GM23338 (cell line): ENCODE results near the gene FAM168A. TPM values are rescaled to one million over a fixed set of nuclear protein-coding genes. Genes with fewer than 3 reads are reported as not detected.

Experiments used
- ATAC-seq: fragments of 200-7000 bp; cut with Tn5 transposase; 3 replicates; pipeline ENCODE4 v1.9.1; 2020
- DNase-seq: peaks from one replicate; pipeline ENCODE4 v3.0.0-alpha.2; 2015; ENCODE audit warnings: low spot score
- H2AFZ ChIP-seq: fragments of 200-600 bp; sonication (generic); 2 replicates; pipeline ENCODE4 v1.8.0; 2016; ENCODE audit warnings: antibody characterized with exemption, mild to moderate bottlenecking, moderate library complexity
- H3F3A ChIP-seq: fragments of 200-600 bp; sonication (generic); replicated peaks from 2 replicates; pipeline ENCODE4 v1.8.0; 2017; ENCODE audit warnings: antibody characterized with exemption, mixed run types, low read depth
- H3K27ac ChIP-seq: fragments of 200-600 bp; sonication (generic); 2 replicates; pipeline ENCODE4 v1.6.1; 2016; ENCODE audit warnings: low read depth
- H3K27me3 ChIP-seq: fragments of 200-600 bp; sonication (generic); 2 replicates; pipeline ENCODE4 v1.8.0; 2016; ENCODE audit warnings: mild to moderate bottlenecking, mixed run types, moderate library complexity; ENCODE audit not compliant: insufficient read depth
- H3K36me3 ChIP-seq: fragments of 200-600 bp; sonication (generic); 2 replicates; pipeline ENCODE4 v1.8.0; 2016; ENCODE audit warnings: mild to moderate bottlenecking; ENCODE audit not compliant: insufficient read depth
- H3K4me1 ChIP-seq: fragments of 200-600 bp; sonication (generic); 2 replicates; pipeline ENCODE4 v1.8.0; 2016; ENCODE audit warnings: mild to moderate bottlenecking, moderate library complexity; ENCODE audit not compliant: insufficient read depth
- H3K4me2 ChIP-seq: fragments of 200-600 bp; sonication (generic); 2 replicates; pipeline ENCODE4 v1.7.1; 2017; ENCODE audit warnings: mixed run types
- H3K4me3 ChIP-seq: fragments of 200-600 bp; sonication (generic); 2 replicates; pipeline ENCODE4 v1.6.1; 2016; ENCODE audit warnings: mixed run types
- H3K79me2 ChIP-seq: fragments of 200-600 bp; sonication (generic); replicated peaks from 2 replicates; pipeline ENCODE4 v1.8.0; 2017; ENCODE audit warnings: mild to moderate bottlenecking; ENCODE audit not compliant: insufficient read depth
- H3K9me2 ChIP-seq: fragments of 200-600 bp; sonication (generic); 2 replicates; pipeline ENCODE4 v1.8.0; 2017; ENCODE audit not compliant: insufficient read depth
- H4K20me1 ChIP-seq: fragments of 200-600 bp; sonication (generic); replicated peaks from 2 replicates; pipeline ENCODE4 v1.8.0; 2017; ENCODE audit warnings: mild to moderate bottlenecking; ENCODE audit not compliant: insufficient read depth
- H3K27ac Mint-ChIP-seq: 2 replicates; pipeline ENCODE4 v1.8.0; 2020; ENCODE audit warnings: inconsistent platforms, mild to moderate bottlenecking, moderate library complexity, mixed read lengths
- H3K27me3 Mint-ChIP-seq: 3 replicates; pipeline ENCODE4 v1.8.0; 2022; ENCODE audit warnings: low read depth, mild to moderate bottlenecking, moderate library complexity, mixed read lengths, inconsistent platforms; ENCODE audit not compliant: insufficient read depth, poor library complexity
- H3K36me3 Mint-ChIP-seq: 3 replicates; pipeline ENCODE4 v1.8.0; 2021; ENCODE audit warnings: low read depth, mild to moderate bottlenecking, inconsistent platforms, moderate library complexity, mixed read lengths
- H3K4me1 Mint-ChIP-seq: 3 replicates; pipeline ENCODE4 v1.8.0; 2020; ENCODE audit warnings: mild to moderate bottlenecking, inconsistent platforms, mixed read lengths
- H3K4me3 Mint-ChIP-seq: 3 replicates; pipeline ENCODE4 v1.8.0; 2021; ENCODE audit warnings: moderate library complexity, mild to moderate bottlenecking, inconsistent platforms, mixed read lengths
- H3K9me3 Mint-ChIP-seq: 3 replicates; pipeline ENCODE4 v1.8.0; 2020; ENCODE audit warnings: moderate library complexity, mild to moderate bottlenecking, inconsistent platforms, mixed read lengths
- EZH2phosphoT487 ChIP-seq: fragments of 200-600 bp; sonication (generic); IDR thresholded peaks from one replicate; pipeline ENCODE4 v1.8.1; 2018; ENCODE audit warnings: antibody characterized with exemption; ENCODE audit not compliant: unreplicated experiment
- JUNB ChIP-seq: IDR thresholded peaks from one replicate; pipeline ENCODE4 v1.6.1; 2016; ENCODE audit warnings: antibody characterized with exemption; ENCODE audit not compliant: unreplicated experiment
- NANOG ChIP-seq: IDR thresholded peaks from 2 replicates; pipeline ENCODE4 v1.6.1; 2016; ENCODE audit warnings: antibody characterized with exemption, borderline replicate concordance
- POLR2AphosphoS5 ChIP-seq: IDR thresholded peaks from 2 replicates; pipeline ENCODE4 v1.6.1; 2016; ENCODE audit warnings: antibody characterized with exemption, low read depth
- STAT1 ChIP-seq: IDR thresholded peaks from one replicate; pipeline ENCODE4 v1.6.1; 2016; ENCODE audit warnings: antibody characterized with exemption; ENCODE audit not compliant: unreplicated experiment
- ZNF114 ChIP-seq: fragments of 250-450 bp; sonication (Bioruptor Pico); IDR thresholded peaks from 2 replicates; pipeline ENCODE4 v1.5.0; 2020; ENCODE audit warnings: mild to moderate bottlenecking, moderate library complexity
- ZNF331 ChIP-seq: fragments of 250-450 bp; sonication (Bioruptor Pico); IDR thresholded peaks from 2 replicates; pipeline ENCODE4 v1.5.0; 2020; ENCODE audit warnings: low read depth, mild to moderate bottlenecking, moderate library complexity
- polyA plus RNA-seq: library from polyadenylated mRNA; unstranded; fragments of >200 nt; fragmentation: Nextera tagmentation; extraction: Ambion mirVana; gene quantifications from 2 replicates; pipeline ENCODE4 v1.2.1, GENCODE V29; 2016
- total RNA-seq: library from RNA; depleted of rRNA; stranded (reverse); fragments of >200 nt; shearing (Covaris generic); gene quantifications from 2 replicates; pipeline ENCODE4 v1.2.3, GENCODE V29; 2014
- TF ChIP-seq, protein P1 (sequence below): IDR thresholded peaks from one replicate; pipeline ENCODE4 v1.6.1; 2018; ENCODE audit warnings: antibody characterized with exemption; ENCODE audit not compliant: unreplicated experiment
- TF ChIP-seq, protein P2 (sequence below), 2 experiments: fragments of 200-600 bp in 1 of 2; sonication (generic) in 1 of 2; conservative IDR thresholded peaks; 2 replicates each; pipeline versions ENCODE4 v1.5.1 to v1.6.1; 2016 to 2017; ENCODE audit warnings: antibody characterized with exemption in 2 of 2, low read depth in 2 of 2, mild to moderate bottlenecking in 2 of 2, moderate library complexity in 1 of 2
- TF ChIP-seq, protein P3 (sequence below): IDR thresholded peaks from 2 replicates; pipeline ENCODE4 v1.6.1; 2016; ENCODE audit warnings: antibody characterized with exemption

FAM168A gene
- total and polyA plus RNA-seq, 2 experiments from 2014 or later = 8.0 to 20.3 TPM

DNA sequence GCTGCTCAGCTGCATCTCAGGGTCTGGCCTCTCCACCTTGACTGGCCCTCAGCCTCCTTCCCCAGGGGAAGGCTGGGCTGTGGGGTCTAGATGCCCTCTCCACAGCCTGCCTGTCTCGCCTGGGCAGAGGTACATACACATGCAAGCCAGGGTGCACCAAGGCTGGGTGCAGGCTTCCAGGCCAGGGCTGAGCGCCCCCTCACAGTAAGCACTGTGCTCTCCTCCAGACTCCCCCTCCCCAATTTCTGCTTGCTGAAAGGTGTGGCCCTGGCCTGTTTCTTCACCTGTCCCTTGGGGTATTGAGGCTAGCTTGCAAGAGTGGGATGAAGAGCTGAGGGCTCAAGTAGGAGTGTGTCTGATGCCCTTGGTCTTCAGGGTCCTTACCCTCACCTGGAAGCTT is 199.2 kb downstream of the FAM168A start:
- no peaks in the 10 kb centered on the region for H3K9me2 ChIP-seq
- H3K27me3 ChIP-seq = no peaks in the 10 kb centered on the region
- no peaks in the 10 kb centered on the region for H3K36me3 Mint-ChIP-seq
- H3K27ac ChIP-seq = no peak overlapping the region
- H3K27me3 Mint-ChIP-seq = peaks cover 4% of the 10 kb centered on the region
- ATAC-seq (no peak), DNase-seq (no peak)
- no peaks in the 10 kb centered on the region; the same call in 1 of the 2 replicates for H4K20me1 ChIP-seq
- no peak overlapping the region for H2AFZ ChIP-seq
- H3K27ac Mint-ChIP-seq = no peak overlapping the region
- no peaks in the 10 kb centered on the region; the same call in 2 of the 3 replicates for H3K9me3 Mint-ChIP-seq
- no peaks in the 10 kb centered on the region for H3K4me1 ChIP-seq
- H3K79me2 ChIP-seq = no peaks in the 10 kb centered on the region
- H3K4me3 Mint-ChIP-seq = no peak overlapping the region
- H3F3A ChIP-seq = 0 out of 2 replicates have a peak, but pooled peaks cover 2% of the 10 kb centered on the region
- no peak overlapping the region for H3K4me3 ChIP-seq
- H3K36me3 ChIP-seq = no peaks in the 10 kb centered on the region
- no peak for TF ChIP-seq NANOG
- TF ChIP-seq, protein P1, sequence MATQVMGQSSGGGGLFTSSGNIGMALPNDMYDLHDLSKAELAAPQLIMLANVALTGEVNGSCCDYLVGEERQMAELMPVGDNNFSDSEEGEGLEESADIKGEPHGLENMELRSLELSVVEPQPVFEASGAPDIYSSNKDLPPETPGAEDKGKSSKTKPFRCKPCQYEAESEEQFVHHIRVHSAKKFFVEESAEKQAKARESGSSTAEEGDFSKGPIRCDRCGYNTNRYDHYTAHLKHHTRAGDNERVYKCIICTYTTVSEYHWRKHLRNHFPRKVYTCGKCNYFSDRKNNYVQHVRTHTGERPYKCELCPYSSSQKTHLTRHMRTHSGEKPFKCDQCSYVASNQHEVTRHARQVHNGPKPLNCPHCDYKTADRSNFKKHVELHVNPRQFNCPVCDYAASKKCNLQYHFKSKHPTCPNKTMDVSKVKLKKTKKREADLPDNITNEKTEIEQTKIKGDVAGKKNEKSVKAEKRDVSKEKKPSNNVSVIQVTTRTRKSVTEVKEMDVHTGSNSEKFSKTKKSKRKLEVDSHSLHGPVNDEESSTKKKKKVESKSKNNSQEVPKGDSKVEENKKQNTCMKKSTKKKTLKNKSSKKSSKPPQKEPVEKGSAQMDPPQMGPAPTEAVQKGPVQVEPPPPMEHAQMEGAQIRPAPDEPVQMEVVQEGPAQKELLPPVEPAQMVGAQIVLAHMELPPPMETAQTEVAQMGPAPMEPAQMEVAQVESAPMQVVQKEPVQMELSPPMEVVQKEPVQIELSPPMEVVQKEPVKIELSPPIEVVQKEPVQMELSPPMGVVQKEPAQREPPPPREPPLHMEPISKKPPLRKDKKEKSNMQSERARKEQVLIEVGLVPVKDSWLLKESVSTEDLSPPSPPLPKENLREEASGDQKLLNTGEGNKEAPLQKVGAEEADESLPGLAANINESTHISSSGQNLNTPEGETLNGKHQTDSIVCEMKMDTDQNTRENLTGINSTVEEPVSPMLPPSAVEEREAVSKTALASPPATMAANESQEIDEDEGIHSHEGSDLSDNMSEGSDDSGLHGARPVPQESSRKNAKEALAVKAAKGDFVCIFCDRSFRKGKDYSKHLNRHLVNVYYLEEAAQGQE = no peak
- TF ChIP-seq, protein P2, sequence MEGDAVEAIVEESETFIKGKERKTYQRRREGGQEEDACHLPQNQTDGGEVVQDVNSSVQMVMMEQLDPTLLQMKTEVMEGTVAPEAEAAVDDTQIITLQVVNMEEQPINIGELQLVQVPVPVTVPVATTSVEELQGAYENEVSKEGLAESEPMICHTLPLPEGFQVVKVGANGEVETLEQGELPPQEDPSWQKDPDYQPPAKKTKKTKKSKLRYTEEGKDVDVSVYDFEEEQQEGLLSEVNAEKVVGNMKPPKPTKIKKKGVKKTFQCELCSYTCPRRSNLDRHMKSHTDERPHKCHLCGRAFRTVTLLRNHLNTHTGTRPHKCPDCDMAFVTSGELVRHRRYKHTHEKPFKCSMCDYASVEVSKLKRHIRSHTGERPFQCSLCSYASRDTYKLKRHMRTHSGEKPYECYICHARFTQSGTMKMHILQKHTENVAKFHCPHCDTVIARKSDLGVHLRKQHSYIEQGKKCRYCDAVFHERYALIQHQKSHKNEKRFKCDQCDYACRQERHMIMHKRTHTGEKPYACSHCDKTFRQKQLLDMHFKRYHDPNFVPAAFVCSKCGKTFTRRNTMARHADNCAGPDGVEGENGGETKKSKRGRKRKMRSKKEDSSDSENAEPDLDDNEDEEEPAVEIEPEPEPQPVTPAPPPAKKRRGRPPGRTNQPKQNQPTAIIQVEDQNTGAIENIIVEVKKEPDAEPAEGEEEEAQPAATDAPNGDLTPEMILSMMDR (conservative IDR thresholded peaks at IDR 0.05; ENCODE audit: low read depth in 2 of 2) = no peak
- 0 out of 2 replicates have a peak, but pooled peaks have one; percentile 13 for TF ChIP-seq POLR2AphosphoS5
- no peak for TF ChIP-seq EZH2phosphoT487
- TF ChIP-seq JUNB = no peak
- TF ChIP-seq, protein P3, sequence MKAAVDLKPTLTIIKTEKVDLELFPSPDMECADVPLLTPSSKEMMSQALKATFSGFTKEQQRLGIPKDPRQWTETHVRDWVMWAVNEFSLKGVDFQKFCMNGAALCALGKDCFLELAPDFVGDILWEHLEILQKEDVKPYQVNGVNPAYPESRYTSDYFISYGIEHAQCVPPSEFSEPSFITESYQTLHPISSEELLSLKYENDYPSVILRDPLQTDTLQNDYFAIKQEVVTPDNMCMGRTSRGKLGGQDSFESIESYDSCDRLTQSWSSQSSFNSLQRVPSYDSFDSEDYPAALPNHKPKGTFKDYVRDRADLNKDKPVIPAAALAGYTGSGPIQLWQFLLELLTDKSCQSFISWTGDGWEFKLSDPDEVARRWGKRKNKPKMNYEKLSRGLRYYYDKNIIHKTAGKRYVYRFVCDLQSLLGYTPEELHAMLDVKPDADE = no peak
- peaks cover 5% of the 10 kb centered on the region for H3K4me1 Mint-ChIP-seq
- H3K4me2 ChIP-seq = no peak overlapping the region

DNA sequence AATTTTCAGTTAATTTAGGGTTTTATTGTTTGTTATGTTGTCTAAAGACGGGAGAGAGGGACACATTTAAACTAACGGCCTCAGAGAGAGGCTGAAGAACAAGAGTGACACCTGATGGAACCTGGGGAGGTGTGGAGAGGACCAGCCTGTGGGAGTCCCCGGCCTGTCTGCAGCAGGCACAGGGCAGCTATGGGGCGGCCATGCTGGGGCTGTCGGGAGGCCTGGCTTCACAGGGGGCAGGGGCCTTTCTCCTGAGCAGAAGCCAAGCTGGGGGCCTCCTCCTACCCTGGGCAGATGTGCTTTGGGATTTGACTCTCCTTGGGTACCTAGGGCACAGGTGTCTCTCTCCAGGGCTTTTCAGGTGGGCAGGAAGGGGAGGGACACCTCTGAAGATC is 199.8 kb downstream of the FAM168A start:
- Mint-ChIP-seq H3K4me3 (no peak overlapping the region), H3K27ac (no peak overlapping the region), H3K36me3 (no peaks in the 10 kb centered on the region), H3K9me3 (no peaks in the 10 kb centered on the region; the same call in 2 of the 3 replicates), H3K4me1 (peaks cover 6% of the 10 kb centered on the region), H3K27me3 (peaks cover 9% of the 10 kb centered on the region)
- 0 out of 2 replicates have a peak, but pooled peaks cover 2% of the 10 kb centered on the region for H3F3A ChIP-seq
- no peaks in the 10 kb centered on the region for H3K36me3 ChIP-seq
- H3K27me3 ChIP-seq = no peaks in the 10 kb centered on the region
- no peaks in the 10 kb centered on the region for H3K9me2 ChIP-seq
- H4K20me1 ChIP-seq = no peaks in the 10 kb centered on the region; the same call in 1 of the 2 replicates
- DNase-seq (no peak), ATAC-seq (no peak)
- no peaks in the 10 kb centered on the region for H3K4me1 ChIP-seq
- no peaks in the 10 kb centered on the region for H3K79me2 ChIP-seq
- no peak overlapping the region for H3K27ac ChIP-seq
- H2AFZ ChIP-seq = no peak overlapping the region
- no peak overlapping the region for H3K4me3 ChIP-seq
- no peak overlapping the region for H3K4me2 ChIP-seq
- TF ChIP-seq, protein P3 = no peak
- TF ChIP-seq POLR2AphosphoS5 (no peak), NANOG (no peak), STAT1 (no peak), ZNF114 (CRISPR knock-in tag) (no peak), ZNF331 (CRISPR knock-in tag) (no peak)
